K562 (cell line): ENCODE results near the gene STK11. TPM values are rescaled to one million over a fixed set of nuclear protein-coding genes. Genes with fewer than 3 reads are reported as not detected.

Experiments
- CCAR2 ChIP-seq: fragments of 200-400 bp; formaldehyde crosslinking; IDR thresholded peaks from 2 replicates; pipeline ENCODE4 v1.6.1; 2017; ENCODE audit warnings: mild to moderate bottlenecking, low read depth, low read length
- LEF1 ChIP-seq: fragments of 450-650 bp; IDR thresholded peaks from 2 replicates; pipeline ENCODE4 v1.6.1; 2016; ENCODE audit warnings: mild to moderate bottlenecking
- NBN ChIP-seq: fragments of 450-650 bp; IDR thresholded peaks from 2 replicates; pipeline ENCODE4 v1.6.1; 2016; ENCODE audit warnings: low read depth, mild to moderate bottlenecking
- NFIC ChIP-seq: fragments of 450-650 bp; IDR thresholded peaks from 2 replicates; pipeline ENCODE4 v1.6.1; 2017; ENCODE audit warnings: mild to moderate bottlenecking, inconsistent platforms
- NRF1 ChIP-seq, 2 experiments: fragments of 450-650 bp; IDR thresholded peaks in 1 of 2; conservative IDR thresholded peaks in 1 of 2; 2 replicates each; pipeline ENCODE4 v1.6.1; 2014; ENCODE audit warnings: mild to moderate bottlenecking in 2 of 2
- ZNF444 ChIP-seq: fragments of 250-450 bp; sonication (Bioruptor Pico); IDR thresholded peaks from 2 replicates; pipeline ENCODE4 v1.4.0; 2020; ENCODE audit warnings: mild to moderate bottlenecking, moderate library complexity
- polyA plus RNA-seq, 8 experiments: library from polyadenylated mRNA; depleted of rRNA in 4 of 8; stranded (reverse) in 5 of 8; unstranded in 3 of 8; fragments of >200 nt; fragmentation: Nextera tagmentation in 2 of 8; fragmentation: Illumina TruSeq in 1 of 8; extraction: Ambion mirVana in 2 of 8; extraction: Trizol in 1 of 8; gene quantifications; 2 replicates each; pipeline versions ENCODE4 v1.2.1 to v1.2.3, GENCODE V29; 2011 to 2014; ENCODE audit warnings: inconsistent platforms in 1 of 8, missing spikeins in 1 of 8
- total RNA-seq, 7 experiments: library from RNA; depleted of rRNA in 6 of 7; stranded (reverse); fragments of >200 nt in 6 of 7; fragmentation: Illumina TruSeq in 2 of 7; extraction: Trizol in 2 of 7; gene quantifications; 2 replicates each; pipeline versions ENCODE4 v1.2.1 to v1.2.3, GENCODE V29; 2011 to 2021; ENCODE audit warnings: low replicate concordance in 1 of 7
- TF ChIP-seq, protein P1 (sequence below): fragments of 250-450 bp; sonication (Bioruptor Pico); IDR thresholded peaks from 2 replicates; pipeline ENCODE4 v1.4.0; 2020; ENCODE audit warnings: mild to moderate bottlenecking, moderate library complexity
- TF ChIP-seq, protein P2 (sequence below): fragments of 150-350 bp; IDR thresholded peaks from 2 replicates; pipeline ENCODE4 v1.6.1; 2014; ENCODE audit warnings: low read depth, mild to moderate bottlenecking, low read length, borderline replicate concordance
- TF ChIP-seq, protein P3 (sequence below): fragments of 450-650 bp; formaldehyde crosslinking; IDR thresholded peaks from 2 replicates; pipeline ENCODE4 v1.4.0; 2022; ENCODE audit warnings: mild to moderate bottlenecking, moderate library complexity
- TF ChIP-seq, protein P4 (sequence below): fragments of 250-450 bp; sonication (Bioruptor Pico); IDR thresholded peaks from 2 replicates; pipeline ENCODE4 v1.4.0; 2020; ENCODE audit warnings: mild to moderate bottlenecking
- TF ChIP-seq, protein P5 (sequence below), 3 experiments: fragments of 200-800 bp in 1 of 3; sonication (Bioruptor generic) in 1 of 3; sonication (generic) in 1 of 3; formaldehyde crosslinking in 1 of 3; IDR thresholded peaks; 2 replicates each; pipeline versions ENCODE4 v1.6.1 to v1.8.0; 2016 to 2022; ENCODE audit warnings: mild to moderate bottlenecking in 2 of 3, missing compliant biosample characterization in 2 of 3, missing genetic modification characterization in 2 of 3, missing genetic modification reagents in 1 of 3
- TF ChIP-seq, protein P6 (sequence below): sonication (generic); formaldehyde crosslinking; IDR thresholded peaks from 2 replicates; pipeline ENCODE4 v1.8.1; 2023; ENCODE audit warnings: mild to moderate bottlenecking, missing genetic modification reagents, moderate library complexity
- TF ChIP-seq, protein P7 (sequence below), 2 experiments: fragments of 250-450 bp in 1 of 2; fragments of 450-650 bp in 1 of 2; sonication (Bioruptor Pico) in 1 of 2; IDR thresholded peaks; 2 replicates each; pipeline versions ENCODE4 v1.6.1 to v1.8.0; 2016 to 2021; ENCODE audit warnings: mild to moderate bottlenecking in 2 of 2, moderate library complexity in 2 of 2, missing compliant biosample characterization in 1 of 2, missing genetic modification characterization in 1 of 2

Gene STK11
- total and polyA plus RNA-seq, 9 of the 15 experiments (the other 6 are each of a cell fraction or from before 2014, with no cell fraction given), result 0.15 to 96.5 (median 31.7) TPM

DNA sequence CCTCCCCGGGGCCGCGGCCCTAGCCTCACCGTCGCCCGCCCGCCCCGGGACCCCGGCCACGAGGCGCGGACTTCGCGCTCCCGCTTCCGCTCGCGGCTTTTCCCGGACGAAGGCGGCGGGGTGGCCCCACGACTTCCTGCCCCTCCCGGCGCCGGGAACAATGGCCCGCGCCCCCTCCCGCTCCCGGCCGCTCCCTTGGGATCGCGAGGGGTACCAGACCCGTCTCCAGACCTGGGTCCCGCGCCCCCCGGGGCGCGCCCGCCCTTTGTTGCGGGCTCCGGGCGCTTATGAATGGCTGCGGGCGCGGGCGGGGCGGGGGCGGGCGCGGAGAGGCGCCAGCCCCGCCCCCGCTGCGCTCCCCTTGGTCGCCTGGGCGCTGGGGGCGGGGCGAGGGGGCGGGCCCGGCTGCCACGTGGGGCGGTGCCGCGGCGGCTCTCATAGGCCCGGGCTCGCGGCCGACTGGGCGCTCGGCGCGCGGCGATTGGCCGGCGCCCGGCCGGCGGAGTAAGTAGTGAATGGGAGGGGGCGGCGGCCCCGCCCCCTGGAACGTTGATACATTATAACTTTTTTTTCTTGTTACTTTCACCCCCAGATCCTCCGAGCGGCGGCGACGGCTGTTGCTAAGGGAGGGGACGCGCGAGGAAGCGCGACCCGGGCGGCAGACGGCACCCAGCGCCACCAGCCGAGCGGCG lies 43.9 kb downstream of the STK11 start (continued):
- TF ChIP-seq, protein P1, sequence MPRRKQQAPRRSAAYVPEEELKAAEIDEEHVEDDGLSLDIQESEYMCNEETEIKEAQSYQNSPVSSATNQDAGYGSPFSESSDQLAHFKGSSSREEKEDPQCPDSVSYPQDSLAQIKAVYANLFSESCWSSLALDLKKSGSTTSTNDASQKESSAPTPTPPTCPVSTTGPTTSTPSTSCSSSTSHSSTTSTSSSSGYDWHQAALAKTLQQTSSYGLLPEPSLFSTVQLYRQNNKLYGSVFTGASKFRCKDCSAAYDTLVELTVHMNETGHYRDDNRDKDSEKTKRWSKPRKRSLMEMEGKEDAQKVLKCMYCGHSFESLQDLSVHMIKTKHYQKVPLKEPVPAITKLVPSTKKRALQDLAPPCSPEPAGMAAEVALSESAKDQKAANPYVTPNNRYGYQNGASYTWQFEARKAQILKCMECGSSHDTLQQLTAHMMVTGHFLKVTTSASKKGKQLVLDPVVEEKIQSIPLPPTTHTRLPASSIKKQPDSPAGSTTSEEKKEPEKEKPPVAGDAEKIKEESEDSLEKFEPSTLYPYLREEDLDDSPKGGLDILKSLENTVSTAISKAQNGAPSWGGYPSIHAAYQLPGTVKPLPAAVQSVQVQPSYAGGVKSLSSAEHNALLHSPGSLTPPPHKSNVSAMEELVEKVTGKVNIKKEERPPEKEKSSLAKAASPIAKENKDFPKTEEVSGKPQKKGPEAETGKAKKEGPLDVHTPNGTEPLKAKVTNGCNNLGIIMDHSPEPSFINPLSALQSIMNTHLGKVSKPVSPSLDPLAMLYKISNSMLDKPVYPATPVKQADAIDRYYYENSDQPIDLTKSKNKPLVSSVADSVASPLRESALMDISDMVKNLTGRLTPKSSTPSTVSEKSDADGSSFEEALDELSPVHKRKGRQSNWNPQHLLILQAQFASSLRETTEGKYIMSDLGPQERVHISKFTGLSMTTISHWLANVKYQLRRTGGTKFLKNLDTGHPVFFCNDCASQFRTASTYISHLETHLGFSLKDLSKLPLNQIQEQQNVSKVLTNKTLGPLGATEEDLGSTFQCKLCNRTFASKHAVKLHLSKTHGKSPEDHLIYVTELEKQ (CRISPR knock-in tag), result no peak
- TF ChIP-seq LEF1, result no peak
- TF ChIP-seq NRF1 (conservative IDR thresholded peaks at IDR 0.05 in 1 of 2, IDR thresholded peaks at IDR 0.05 in 1 of 2), result no peak
- TF ChIP-seq, protein P2, sequence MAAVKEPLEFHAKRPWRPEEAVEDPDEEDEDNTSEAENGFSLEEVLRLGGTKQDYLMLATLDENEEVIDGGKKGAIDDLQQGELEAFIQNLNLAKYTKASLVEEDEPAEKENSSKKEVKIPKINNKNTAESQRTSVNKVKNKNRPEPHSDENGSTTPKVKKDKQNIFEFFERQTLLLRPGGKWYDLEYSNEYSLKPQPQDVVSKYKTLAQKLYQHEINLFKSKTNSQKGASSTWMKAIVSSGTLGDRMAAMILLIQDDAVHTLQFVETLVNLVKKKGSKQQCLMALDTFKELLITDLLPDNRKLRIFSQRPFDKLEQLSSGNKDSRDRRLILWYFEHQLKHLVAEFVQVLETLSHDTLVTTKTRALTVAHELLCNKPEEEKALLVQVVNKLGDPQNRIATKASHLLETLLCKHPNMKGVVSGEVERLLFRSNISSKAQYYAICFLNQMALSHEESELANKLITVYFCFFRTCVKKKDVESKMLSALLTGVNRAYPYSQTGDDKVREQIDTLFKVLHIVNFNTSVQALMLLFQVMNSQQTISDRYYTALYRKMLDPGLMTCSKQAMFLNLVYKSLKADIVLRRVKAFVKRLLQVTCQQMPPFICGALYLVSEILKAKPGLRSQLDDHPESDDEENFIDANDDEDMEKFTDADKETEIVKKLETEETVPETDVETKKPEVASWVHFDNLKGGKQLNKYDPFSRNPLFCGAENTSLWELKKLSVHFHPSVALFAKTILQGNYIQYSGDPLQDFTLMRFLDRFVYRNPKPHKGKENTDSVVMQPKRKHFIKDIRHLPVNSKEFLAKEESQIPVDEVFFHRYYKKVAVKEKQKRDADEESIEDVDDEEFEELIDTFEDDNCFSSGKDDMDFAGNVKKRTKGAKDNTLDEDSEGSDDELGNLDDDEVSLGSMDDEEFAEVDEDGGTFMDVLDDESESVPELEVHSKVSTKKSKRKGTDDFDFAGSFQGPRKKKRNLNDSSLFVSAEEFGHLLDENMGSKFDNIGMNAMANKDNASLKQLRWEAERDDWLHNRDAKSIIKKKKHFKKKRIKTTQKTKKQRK, result no peak
- TF ChIP-seq, protein P3, sequence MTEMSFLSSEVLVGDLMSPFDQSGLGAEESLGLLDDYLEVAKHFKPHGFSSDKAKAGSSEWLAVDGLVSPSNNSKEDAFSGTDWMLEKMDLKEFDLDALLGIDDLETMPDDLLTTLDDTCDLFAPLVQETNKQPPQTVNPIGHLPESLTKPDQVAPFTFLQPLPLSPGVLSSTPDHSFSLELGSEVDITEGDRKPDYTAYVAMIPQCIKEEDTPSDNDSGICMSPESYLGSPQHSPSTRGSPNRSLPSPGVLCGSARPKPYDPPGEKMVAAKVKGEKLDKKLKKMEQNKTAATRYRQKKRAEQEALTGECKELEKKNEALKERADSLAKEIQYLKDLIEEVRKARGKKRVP (CRISPR knock-in tag), result no peak
- TF ChIP-seq, protein P4, sequence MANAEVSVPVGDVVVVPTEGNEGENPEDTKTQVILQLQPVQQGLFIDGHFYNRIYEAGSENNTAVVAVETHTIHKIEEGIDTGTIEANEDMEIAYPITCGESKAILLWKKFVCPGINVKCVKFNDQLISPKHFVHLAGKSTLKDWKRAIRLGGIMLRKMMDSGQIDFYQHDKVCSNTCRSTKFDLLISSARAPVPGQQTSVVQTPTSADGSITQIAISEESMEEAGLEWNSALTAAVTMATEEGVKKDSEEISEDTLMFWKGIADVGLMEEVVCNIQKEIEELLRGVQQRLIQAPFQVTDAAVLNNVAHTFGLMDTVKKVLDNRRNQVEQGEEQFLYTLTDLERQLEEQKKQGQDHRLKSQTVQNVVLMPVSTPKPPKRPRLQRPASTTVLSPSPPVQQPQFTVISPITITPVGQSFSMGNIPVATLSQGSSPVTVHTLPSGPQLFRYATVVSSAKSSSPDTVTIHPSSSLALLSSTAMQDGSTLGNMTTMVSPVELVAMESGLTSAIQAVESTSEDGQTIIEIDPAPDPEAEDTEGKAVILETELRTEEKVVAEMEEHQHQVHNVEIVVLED (CRISPR knock-in tag), result no peak
- TF ChIP-seq, protein P5, sequence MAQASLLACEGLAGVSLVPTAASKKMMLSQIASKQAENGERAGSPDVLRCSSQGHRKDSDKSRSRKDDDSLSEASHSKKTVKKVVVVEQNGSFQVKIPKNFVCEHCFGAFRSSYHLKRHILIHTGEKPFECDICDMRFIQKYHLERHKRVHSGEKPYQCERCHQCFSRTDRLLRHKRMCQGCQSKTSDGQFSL (CRISPR knock-in tag; IDR thresholded peaks at IDR 0.05), result no peak
- TF ChIP-seq, protein P5 (tag; IDR thresholded peaks at IDR 0.05), result no peak; a peak in 1 of 4 replicates
- no peak for TF ChIP-seq CCAR2
- TF ChIP-seq ZNF444 (CRISPR knock-in tag), result no peak
- TF ChIP-seq, protein P6, sequence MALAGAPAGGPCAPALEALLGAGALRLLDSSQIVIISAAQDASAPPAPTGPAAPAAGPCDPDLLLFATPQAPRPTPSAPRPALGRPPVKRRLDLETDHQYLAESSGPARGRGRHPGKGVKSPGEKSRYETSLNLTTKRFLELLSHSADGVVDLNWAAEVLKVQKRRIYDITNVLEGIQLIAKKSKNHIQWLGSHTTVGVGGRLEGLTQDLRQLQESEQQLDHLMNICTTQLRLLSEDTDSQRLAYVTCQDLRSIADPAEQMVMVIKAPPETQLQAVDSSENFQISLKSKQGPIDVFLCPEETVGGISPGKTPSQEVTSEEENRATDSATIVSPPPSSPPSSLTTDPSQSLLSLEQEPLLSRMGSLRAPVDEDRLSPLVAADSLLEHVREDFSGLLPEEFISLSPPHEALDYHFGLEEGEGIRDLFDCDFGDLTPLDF (CRISPR knock-in tag), result peak; percentile 66; the same call in 1 of the 2 replicates
- TF ChIP-seq NFIC, result no peak; the same call in 1 of the 2 replicates
- TF ChIP-seq NBN, result no peak
- TF ChIP-seq, protein P7, sequence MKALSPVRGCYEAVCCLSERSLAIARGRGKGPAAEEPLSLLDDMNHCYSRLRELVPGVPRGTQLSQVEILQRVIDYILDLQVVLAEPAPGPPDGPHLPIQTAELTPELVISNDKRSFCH (CRISPR knock-in tag; IDR thresholded peaks at IDR 0.05), result no peak
- TF ChIP-seq, protein P7 (tag; IDR thresholded peaks at IDR 0.05), result no peak
